ENCODE data around the gene MGMT.

Gene MGMT

DNA sequence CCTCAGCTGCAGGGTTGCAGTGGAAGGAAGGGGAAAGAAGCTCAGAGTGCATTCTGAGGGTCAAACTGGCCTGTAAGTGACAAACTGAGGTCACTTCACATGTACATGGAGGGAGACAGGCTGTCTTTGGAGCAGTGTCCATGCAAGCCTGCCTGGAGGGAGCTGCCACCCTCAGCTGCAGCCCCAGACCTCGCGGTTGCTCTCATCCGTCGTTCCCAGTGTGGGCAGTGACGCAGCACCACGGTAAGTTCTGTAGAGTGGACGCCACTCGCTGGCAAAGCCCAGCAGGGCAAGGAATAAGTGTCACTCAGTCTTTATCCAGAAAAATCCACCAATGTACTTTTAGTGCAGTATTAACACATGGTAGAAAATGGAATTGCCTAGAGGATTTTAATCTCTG, 225.7 kb downstream of the MGMT start:
- ATAC-seq = no peak
- no peak for DNase-seq

- DNase-seq (no peak), ATAC-seq (no peak)
Measured at GRCh38 chr10:129693382-129693781, 226.3 kb downstream of the MGMT start.

GRCh38 chr10:129694184-129694583, 227.1 kb downstream of the MGMT start:
- DNase-seq = no peak

GRCh38 chr10:129694691-129695243, 227.7 kb downstream of the MGMT start:
- no peak for ATAC-seq
- DNase-seq = no peak

More at GRCh38 chr10:129694184-129694583, 227.1 kb downstream of the MGMT start:
- no peak for ATAC-seq

DNA sequence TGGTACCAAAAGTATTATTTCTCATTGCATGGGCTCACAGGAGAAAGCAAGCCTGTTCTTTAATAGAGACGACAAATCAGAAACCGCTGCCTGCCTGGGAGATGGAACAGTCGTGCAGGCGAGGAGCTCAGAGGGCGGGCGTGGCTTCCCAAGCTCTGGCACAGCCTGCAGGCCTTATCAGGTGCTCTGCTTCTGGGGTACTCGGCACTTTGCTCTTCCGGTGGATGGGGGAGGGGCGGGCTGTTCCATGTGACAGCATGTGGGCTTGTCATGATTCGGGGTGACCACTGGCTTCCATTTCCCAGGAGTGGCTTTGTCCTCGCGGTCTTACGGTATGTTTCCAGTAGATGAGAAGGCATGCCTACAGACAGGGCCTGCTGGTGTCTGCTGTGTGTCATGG, 228.6 kb downstream of the MGMT start:
- DNase-seq (no peak), ATAC-seq (no peak)

GRCh38 chr10:129696636-129697035, 229.6 kb downstream of the MGMT start:
- no peak for ATAC-seq

DNA sequence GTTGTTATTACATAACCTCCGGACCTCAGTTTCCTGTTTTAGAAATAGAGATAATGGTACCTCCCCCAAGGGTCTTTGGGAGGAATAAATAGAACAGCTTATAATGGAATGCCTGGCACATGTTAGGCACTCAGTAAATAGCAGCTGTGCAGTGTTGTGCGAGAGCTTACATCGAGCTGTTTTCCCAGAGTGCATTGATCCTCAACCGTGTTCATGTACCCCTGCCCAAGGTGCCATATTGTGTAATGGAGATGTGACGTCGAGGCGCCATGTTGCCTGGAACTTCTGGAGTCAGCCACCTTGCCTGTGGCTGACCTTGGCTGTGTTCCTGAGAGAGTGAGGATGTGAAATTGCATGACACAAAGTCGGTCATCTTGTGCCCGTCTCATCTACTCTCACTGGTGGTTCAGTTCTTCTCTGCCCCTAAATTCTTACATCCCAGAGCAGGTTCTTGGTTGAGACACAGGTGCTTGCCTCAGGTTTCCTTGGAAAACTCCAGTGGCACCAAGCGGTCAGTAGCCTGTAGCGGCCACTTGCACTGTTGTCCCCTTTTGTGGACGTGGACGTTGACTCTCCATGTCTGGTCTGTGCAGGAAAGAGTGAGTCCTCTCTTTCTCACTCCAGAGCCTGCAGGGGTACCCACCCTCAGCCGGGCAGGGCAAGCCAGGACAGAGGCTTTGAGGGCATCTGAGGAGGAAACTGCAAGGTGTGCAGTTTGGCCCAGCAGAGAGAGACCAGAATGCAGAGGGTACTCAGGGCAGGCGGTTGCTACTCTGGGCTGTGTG, 230.6 kb downstream of the MGMT start:
- no peak for DNase-seq
- ATAC-seq = no peak

More at GRCh38 chr10:129696636-129697035, 229.6 kb downstream of the MGMT start:
- no peak for DNase-seq

DNA sequence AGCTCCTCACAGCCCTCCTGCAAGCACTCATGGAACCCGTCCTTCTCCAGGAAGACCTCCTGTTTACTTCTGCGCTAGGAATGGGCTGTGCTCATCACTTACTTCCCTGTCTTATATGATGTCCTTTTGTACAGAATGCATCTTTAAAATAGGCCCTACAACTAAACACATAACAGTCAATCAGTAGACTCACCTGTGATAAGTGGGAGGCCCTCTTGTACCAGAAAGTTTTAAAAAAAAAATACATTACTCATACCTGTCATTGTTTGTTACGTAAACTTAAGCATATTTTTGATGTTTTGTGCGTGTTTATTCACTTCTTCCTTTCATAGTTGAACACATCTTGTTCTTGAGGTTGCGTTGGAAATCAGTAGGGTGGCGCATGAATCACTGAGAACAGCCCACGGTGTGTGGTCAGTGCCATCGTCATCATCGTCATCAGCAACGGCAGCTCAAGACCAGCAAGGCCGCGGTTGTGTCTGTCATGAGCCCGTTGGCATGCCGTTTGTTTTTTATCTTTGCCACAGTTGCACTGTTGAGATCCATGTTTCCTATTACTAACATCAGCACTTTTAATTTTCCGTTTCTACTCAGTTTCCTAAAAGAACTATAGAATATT, 232.8 kb downstream of the MGMT start:
- DNase-seq (no peak), ATAC-seq (no peak)

- no peak for DNase-seq
- no peak for ATAC-seq
Measured at GRCh38 chr10:129702605-129703004, 235.6 kb downstream of the MGMT start.

GRCh38 chr10:129703287-129704137, 236.5 kb downstream of the MGMT start:
- no peak for DNase-seq
- peak; percentile 32 for ATAC-seq

DNA sequence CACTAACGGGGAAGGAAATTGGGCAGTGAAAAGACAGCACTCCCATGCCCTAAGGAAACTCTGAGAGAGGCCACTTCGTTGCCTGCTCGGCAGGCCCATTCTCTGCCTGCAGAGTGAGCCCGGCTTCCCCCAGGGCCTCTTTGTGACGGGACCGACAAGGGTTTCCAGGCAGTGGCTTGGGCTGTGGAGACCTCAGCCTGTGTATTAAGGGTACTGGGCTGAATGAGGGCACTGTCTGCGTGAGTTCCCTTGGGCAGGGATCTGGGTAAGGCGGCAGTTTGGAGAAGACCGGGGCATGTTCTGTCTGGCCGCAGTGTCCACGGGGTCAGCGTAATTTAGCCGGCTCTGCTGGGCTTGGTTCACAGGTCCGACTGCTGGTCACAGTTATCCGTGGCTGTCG, 237.2 kb downstream of the MGMT start:
- DNase-seq (no peak), ATAC-seq (no peak)

GRCh38 chr10:129704786-129705525, 237.9 kb downstream of the MGMT start:
- no peak for DNase-seq
- no peak for ATAC-seq

- DNase-seq (no peak), ATAC-seq (no peak)
Measured at GRCh38 chr10:129705676-129706075, 238.6 kb downstream of the MGMT start.

GRCh38 chr10:129706081-129706480, 239.0 kb downstream of the MGMT start:
- DNase-seq (no peak), ATAC-seq (no peak)

DNA sequence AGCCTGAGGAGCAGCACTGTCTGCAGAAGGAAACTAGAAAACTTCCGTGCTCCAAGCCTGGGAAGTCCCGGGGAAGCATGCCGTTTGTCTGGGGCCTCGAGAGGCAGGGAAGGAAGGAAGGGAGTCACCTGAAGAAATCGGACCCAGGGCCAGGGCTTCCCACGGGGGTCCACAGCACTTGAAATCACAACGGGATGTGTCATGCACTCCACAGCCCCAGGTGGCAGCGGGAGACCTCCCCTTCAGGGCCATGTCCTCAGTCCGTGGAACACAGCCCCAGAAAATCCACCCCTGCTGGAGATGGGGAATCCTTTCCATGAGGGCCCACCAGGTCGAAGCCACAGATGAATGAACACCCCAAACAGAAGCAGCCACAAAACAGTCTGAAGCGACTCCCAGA, 239.5 kb downstream of the MGMT start:
- no peak for ATAC-seq
- DNase-seq = no peak

GRCh38 chr10:129707406-129708388, 240.7 kb downstream of the MGMT start:
- DNase-seq (no peak), ATAC-seq (no peak)

GRCh38 chr10:129709101-129709500, 242.1 kb downstream of the MGMT start:
- DNase-seq = no peak
- no peak for ATAC-seq

GRCh38 chr10:129709627-129710509, 242.8 kb downstream of the MGMT start:
- DNase-seq (no peak), ATAC-seq (no peak)

DNA sequence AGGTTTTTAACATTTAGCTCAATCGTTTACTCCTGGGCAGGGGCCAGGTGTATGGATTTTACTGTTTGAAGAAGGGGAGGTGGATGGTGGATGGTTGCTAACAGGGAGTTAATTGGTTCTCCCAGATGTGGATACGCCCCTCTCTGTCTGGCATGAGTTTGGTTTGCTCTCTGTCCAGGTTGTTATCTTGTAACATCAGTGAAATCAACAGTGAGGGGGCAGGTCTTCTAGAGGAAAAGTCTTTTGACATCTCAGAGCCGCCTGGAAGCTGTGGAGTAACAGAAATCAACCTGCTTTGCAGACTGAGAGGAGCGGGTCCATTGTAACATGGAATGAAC, 243.4 kb downstream of the MGMT start:
- ATAC-seq = no peak
- no peak for DNase-seq

DNA sequence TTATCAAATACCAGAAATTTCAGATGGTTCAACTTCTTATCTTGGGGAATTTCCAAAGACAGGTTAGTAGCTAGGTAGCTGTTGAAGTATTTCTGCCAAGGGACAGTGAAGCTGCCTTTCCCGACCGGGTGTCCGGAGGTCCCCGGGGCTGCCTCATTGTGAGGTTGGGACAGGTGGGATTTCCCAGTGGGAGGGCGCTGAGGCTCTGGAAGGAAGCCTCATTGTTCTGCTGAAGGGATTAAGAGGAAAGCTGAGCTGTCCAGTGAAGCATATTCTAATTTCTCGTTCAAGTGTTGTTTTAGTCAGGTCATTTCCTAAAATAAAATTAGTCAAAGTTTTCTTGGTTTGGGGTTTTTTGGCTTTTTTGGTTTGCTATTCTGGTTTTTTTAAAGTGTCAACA, 244.2 kb downstream of the MGMT start:
- ATAC-seq = no peak
- no peak for DNase-seq
